Duodenal mucosa (tissue), 2 donors: ENCODE results near the gene PRRG2.
"Not testable (repeated sequence)": the region's sequence is repeated elsewhere in the genome, so short reads cannot be mapped to it uniquely, and the experiment has no call there.

ENCODE experiments used
- H3K27ac ChIP-seq: one replicate; pipeline ENCODE4 v1.7.0; 2013; ENCODE audit warnings: low read depth, low read length
- H3K27me3 ChIP-seq, 2 donors: one replicate each; pipeline ENCODE4 v1.7.0; 2013; ENCODE audit warnings: low read length in 2 of 2, control low read depth in 1 of 2; ENCODE audit not compliant: insufficient read depth in 2 of 2, control insufficient read depth in 1 of 2
- H3K36me3 ChIP-seq, 2 donors: one replicate each; pipeline ENCODE4 v1.7.0; 2013; ENCODE audit warnings: low read length in 2 of 2, control low read depth in 1 of 2; ENCODE audit not compliant: insufficient read depth in 2 of 2, control insufficient read depth in 1 of 2
- H3K4me1 ChIP-seq, 2 donors: one replicate each; pipeline ENCODE4 v1.7.0; 2013; ENCODE audit warnings: low read length in 2 of 2, control low read depth in 1 of 2; ENCODE audit not compliant: insufficient read depth in 2 of 2, control insufficient read depth in 1 of 2
- H3K4me3 ChIP-seq, 2 donors: one replicate each; pipeline ENCODE4 v1.7.0; 2013; ENCODE audit warnings: low read length in 2 of 2, low read depth in 1 of 2
- H3K9ac ChIP-seq, 2 donors: one replicate each; pipeline ENCODE4 v1.7.0; 2013; ENCODE audit warnings: low read length in 2 of 2, low read depth in 1 of 2
- H3K9me3 ChIP-seq, 2 donors: one replicate each; pipeline ENCODE4 v1.7.0; 2013; ENCODE audit warnings: low read length in 2 of 2, control low read depth in 1 of 2; ENCODE audit not compliant: control insufficient read depth in 1 of 2

Gene PRRG2

GRCh38 chr19:49624967-49625910 is 44.1 kb downstream of the PRRG2 start:
- Histone ChIP-seq H3K36me3 (peaks cover 7 to 27% of the 10 kb centered on the region in 2 donors), H3K9me3 (no peaks in the 10 kb centered on the region), H3K9ac (no peak overlapping the region), H3K27ac (no peak overlapping the region), H3K27me3 (no peaks in the 10 kb centered on the region), H3K4me3 (no peak overlapping the region), H3K4me1 (no peaks in the 10 kb centered on the region)

DNA sequence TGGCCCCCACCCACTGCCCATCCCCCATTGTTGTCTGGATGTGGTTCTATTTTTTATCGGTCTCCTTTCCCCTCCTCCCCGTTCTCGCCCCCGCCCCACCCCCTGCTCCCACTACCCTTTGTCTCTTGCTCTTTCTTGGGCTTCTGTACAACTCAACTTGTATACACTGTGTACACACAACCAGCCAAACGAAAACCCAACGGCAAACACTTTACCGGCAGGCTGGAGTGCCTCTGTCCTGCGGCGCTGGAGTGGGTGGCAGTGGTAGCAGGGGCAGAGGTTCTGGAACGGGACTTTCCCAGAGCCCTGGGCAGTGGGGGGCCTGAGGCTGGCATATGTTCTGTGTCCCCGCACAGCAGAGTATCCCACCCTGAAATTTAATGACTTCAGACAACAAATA is 45.1 kb downstream of the PRRG2 start:
- Histone ChIP-seq H3K27ac (no peak overlapping the region), H3K36me3 (peaks cover 4 to 23% of the 10 kb centered on the region in 2 donors)

DNA sequence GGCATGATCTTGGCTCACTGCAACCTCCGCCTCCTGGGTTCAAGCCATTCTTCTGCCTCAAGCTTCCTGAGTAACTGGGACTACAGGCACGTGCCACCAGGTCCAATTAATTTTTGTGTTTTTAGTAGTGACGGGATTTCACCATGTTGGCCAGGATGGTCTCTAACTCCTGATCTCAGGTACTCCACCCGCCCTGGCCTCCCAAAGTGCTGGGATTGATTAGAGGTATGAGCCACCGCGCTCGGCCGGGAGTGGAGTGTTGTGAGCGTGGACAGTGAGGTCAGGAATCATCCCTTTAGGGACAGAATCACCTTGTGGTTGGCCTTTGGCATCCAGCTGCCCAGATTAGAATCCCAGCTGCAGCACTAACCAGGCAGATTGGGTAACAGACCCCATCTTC is 48.5 kb downstream of the PRRG2 start:
- no peak overlapping the region for H3K4me3 ChIP-seq
- peaks cover 0 to 8% of the 10 kb centered on the region in 2 donors for H3K36me3 ChIP-seq
- no peak overlapping the region for H3K27ac ChIP-seq
- H3K9me3 ChIP-seq = no peaks in the 10 kb centered on the region
- H3K27me3 ChIP-seq = no peaks in the 10 kb centered on the region
- peaks cover 6 to 9% of the 10 kb centered on the region in 2 donors for H3K4me1 ChIP-seq
- H3K9ac ChIP-seq = no peak overlapping the region

More for the DNA sequence above, 45.1 kb downstream of the PRRG2 start:
- H3K4me1 ChIP-seq = peaks cover 4 to 6% of the 10 kb centered on the region in 2 donors
- no peak overlapping the region for H3K9ac ChIP-seq
- H3K9me3 ChIP-seq = no peaks in the 10 kb centered on the region
- no peak overlapping the region for H3K4me3 ChIP-seq
- no peaks in the 10 kb centered on the region for H3K27me3 ChIP-seq

DNA sequence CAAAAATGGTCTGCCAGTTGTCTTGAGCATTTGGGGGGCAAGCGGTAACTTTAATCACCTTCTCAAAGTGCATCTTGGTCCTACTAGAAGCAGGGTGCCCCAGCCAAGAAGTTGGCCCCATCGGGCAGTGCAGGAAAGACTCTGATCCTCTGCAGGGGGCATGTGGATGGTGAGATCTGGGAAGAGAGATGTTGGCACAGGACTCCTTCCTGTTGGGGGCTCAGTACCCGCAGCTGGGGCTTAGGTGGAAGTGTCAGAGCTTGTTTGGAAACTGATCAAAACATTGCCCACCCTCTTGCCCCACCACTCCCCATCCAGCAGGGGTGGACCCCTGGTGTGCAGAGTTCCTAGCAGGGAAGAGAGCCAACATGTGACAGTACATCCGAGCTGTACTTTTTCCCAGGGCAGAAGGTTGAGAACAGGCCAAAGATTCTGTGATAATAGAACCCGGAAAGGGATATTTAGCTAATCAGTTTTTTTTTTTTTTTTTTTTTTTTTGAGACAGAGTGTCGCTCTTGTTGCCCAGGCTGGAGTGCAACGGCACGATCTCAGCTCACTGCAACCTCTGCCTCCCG is 50.0 kb downstream of the PRRG2 start:
- H3K4me1 ChIP-seq = peaks cover 6 to 9% of the 10 kb centered on the region in 2 donors
- no peak overlapping the region for H3K9ac ChIP-seq
- no peak overlapping the region for H3K27ac ChIP-seq
- H3K4me3 ChIP-seq = no peak overlapping the region
- no peaks in the 10 kb centered on the region for H3K9me3 ChIP-seq
- no peaks in the 10 kb centered on the region for H3K27me3 ChIP-seq
- no peaks in the 10 kb centered on the region for H3K36me3 ChIP-seq

GRCh38 chr19:49631610-49632192 is 50.6 kb downstream of the PRRG2 start:
- no peak overlapping the region for H3K27ac ChIP-seq
- no peak overlapping the region for H3K9ac ChIP-seq

DNA sequence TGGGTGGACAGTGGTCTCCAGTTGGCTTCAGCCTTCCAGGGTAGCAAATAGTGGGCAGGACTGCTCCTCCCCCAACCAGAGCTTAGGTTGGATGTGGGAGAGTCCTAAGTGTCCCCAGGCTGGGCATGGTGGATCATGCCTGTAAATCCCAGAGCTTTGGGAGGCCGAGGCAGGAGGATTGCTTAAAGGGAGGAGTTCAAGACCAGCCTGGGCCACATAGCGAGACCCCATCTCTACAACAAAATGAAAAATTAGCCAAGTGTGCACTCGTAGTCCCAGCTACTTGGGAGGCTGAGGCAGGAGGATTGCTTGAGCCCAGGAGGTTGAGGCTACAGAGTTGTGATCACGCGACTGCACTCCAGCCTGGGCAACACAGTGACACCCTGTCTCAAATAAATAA is 51.5 kb downstream of the PRRG2 start:
- Histone ChIP-seq H3K9ac (no peak overlapping the region), H3K9me3 (no peaks in the 10 kb centered on the region), H3K27ac (no peak overlapping the region), H3K36me3 (no peaks in the 10 kb centered on the region), H3K4me1 (peaks cover 6 to 9% of the 10 kb centered on the region in 2 donors), H3K27me3 (no peaks in the 10 kb centered on the region), H3K4me3 (no peak overlapping the region)

More at GRCh38 chr19:49631610-49632192, 50.6 kb downstream of the PRRG2 start:
- H3K27me3 ChIP-seq = no peaks in the 10 kb centered on the region
- H3K4me3 ChIP-seq = no peak overlapping the region
- no peaks in the 10 kb centered on the region for H3K9me3 ChIP-seq
- peaks cover 6 to 9% of the 10 kb centered on the region in 2 donors for H3K4me1 ChIP-seq
- no peaks in the 10 kb centered on the region for H3K36me3 ChIP-seq

- H3K9ac ChIP-seq, H3K27me3 ChIP-seq, H3K4me3 ChIP-seq, H3K36me3 ChIP-seq, H3K9me3 ChIP-seq, H3K27ac ChIP-seq: not testable (repeated sequence)
- peaks cover 9 to 14% of the 10 kb centered on the region in 2 donors for H3K4me1 ChIP-seq
These were observed 52.2 kb downstream of the PRRG2 start for GRCh38 chr19:49633273-49633672.

DNA sequence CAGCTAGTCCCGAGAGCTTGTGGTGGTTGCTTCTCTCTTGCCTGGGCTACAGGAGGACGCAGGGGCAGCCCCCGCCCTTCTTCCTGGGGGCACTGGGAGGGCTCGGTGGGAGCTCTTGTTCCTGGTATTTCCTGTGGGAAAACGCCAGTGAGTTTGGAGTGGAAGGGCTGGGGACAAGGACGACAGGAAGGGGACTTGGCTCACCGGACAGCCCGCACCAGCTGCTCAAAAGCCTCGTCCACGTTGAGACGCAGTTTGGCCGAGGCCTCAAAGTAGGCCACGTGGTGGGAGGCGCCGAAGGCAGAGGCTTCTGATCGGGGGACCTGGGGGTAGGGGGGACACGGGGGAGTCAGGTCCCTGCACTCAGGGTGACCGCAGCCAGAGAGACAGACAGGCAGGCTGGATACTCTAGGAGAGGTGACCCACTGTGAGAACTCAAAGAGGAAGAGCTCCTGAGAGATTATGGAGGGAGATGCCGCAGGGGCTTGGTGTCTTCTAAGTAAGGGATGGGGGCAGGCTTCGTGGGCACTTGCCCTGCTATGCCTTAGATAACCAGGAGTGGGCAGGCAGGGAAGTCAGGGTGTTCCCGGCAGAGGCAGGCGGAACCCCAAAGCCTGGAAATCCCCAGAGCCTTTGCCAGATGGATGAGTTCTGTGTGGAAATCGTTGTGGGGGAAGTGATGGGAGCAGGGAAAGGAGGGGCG is 54.6 kb downstream of the PRRG2 start:
- no peaks in the 10 kb centered on the region for H3K9me3 ChIP-seq

DNA sequence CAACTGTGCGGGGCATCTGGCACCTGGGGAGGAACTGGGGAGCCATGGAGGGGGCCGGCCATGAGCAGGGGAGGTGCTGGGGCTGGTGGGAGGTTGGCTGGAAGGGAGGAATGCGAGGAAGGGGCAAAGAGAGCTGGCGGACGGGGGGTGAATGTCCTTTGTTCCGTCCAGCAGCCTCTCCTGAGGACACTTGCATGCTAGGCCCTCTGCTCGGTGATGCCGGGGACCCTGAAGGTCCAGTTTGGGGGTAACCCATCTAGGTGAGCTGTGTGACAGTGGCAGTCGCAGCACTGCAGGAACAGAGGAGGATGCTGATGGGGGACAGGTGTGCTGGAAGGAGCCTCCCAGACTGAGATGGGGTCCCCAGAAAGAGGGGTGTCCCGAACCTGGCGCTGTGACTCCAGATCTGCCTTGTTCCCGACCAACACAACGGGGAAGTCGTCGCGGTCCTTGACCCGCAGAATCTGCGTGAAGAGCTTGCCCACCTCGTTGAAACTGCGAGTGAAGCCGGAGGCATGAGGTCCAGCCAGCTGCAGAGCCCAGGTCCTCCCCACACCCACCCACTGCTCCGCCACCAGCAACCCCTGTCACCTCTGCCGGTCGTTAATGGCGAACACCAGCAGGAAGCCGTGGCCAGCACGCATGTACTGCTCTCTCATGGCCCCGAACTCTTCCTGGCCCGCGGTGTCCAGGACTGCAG is 55.3 kb downstream of the PRRG2 start:
- Histone ChIP-seq H3K9me3 (no peaks in the 10 kb centered on the region), H3K9ac (no peak overlapping the region), H3K4me3 (no peak overlapping the region), H3K27ac (no peak overlapping the region), H3K36me3 (no peaks in the 10 kb centered on the region), H3K4me1 (peaks cover 20 to 22% of the 10 kb centered on the region in 2 donors), H3K27me3 (no peaks in the 10 kb centered on the region)

More for the DNA sequence above, 54.6 kb downstream of the PRRG2 start:
- Histone ChIP-seq H3K4me1 (peaks cover 22 to 27% of the 10 kb centered on the region in 2 donors), H3K36me3 (no peaks in the 10 kb centered on the region), H3K27me3 (no peaks in the 10 kb centered on the region), H3K27ac (no peak overlapping the region), H3K9ac (no peak overlapping the region), H3K4me3 (no peak overlapping the region)
